Esophagus squamous epithelium (tissue), 4 donors: ENCODE results near the gene ZNF431.

Source experiments
- POLR2A ChIP-seq, 4 donors: fragments of 450-650 bp; IDR thresholded peaks; one replicate each; pipeline ENCODE4 v1.6.1; 2017; ENCODE audit warnings: antibody characterized with exemption in 4 of 4, mild to moderate bottlenecking in 4 of 4, moderate library complexity in 3 of 4
- TF ChIP-seq, protein P1 (sequence below), 6 experiments: fragments of 450-650 bp in 4 of 6; fragments of 200-600 bp in 2 of 6; sonication (generic) in 2 of 6; IDR thresholded peaks; one replicate each; pipeline ENCODE4 v1.5.1; 2016 to 2019; ENCODE audit warnings: antibody characterized with exemption in 6 of 6, mild to moderate bottlenecking in 4 of 6, moderate library complexity in 4 of 6

DNA sequence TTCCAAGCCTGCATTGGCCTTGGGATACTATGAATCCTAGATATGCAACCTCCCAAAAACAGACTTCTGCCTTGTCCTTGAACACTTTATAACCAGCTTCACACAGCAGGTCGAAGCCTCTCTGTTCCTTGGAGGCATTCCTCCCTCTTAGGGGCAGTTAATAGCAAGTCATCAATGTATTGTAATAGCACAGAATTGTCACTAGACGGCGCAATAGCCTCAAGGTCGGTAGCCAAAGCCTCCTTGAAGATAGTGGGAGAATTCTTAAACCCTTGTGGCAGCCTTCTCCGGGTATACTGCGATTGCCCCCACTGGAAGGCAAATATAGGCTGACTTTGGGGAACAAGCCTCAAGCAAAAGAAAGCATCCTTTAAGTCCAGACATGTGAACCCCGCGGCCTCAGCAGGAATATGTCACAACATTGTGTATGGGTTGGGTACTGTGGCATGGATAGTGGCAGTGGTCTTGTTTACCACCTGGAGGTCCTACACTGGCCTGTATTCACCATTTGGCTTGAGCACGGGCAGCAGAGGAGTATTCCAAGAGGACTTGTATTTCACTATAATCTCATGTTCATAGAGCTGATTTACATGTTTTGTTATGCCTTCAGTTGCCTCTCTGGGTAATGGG is 61.1 kb downstream of the ZNF431 start:
- TF ChIP-seq, protein P1, sequence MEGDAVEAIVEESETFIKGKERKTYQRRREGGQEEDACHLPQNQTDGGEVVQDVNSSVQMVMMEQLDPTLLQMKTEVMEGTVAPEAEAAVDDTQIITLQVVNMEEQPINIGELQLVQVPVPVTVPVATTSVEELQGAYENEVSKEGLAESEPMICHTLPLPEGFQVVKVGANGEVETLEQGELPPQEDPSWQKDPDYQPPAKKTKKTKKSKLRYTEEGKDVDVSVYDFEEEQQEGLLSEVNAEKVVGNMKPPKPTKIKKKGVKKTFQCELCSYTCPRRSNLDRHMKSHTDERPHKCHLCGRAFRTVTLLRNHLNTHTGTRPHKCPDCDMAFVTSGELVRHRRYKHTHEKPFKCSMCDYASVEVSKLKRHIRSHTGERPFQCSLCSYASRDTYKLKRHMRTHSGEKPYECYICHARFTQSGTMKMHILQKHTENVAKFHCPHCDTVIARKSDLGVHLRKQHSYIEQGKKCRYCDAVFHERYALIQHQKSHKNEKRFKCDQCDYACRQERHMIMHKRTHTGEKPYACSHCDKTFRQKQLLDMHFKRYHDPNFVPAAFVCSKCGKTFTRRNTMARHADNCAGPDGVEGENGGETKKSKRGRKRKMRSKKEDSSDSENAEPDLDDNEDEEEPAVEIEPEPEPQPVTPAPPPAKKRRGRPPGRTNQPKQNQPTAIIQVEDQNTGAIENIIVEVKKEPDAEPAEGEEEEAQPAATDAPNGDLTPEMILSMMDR (IDR thresholded peaks at IDR 0.05), result peak in 4 of 6 experiments; percentile 35 to 61 (median 55)
- no peak for TF ChIP-seq POLR2A (IDR thresholded peaks at IDR 0.05)
